Endodermal cell (in vitro differentiated cells): Measurements from ENCODE around the gene C14orf93. TPM values are rescaled to one million over a fixed set of nuclear protein-coding genes. Genes with fewer than 3 reads are reported as not detected.

Experiments
- DNase-seq: peaks from one replicate; pipeline ENCODE4 v3.0.0-alpha.2; 2017
- H3K27ac ChIP-seq: 2 replicates; pipeline ENCODE4 v1.5.1; 2013; ENCODE audit warnings: mild to moderate bottlenecking, low read depth, low read length, moderate library complexity
- H3K27me3 ChIP-seq: 2 replicates; pipeline ENCODE4 v1.6.1; 2013; ENCODE audit warnings: mild to moderate bottlenecking, low read length, moderate library complexity; ENCODE audit not compliant: insufficient read depth, control insufficient read depth, poor library complexity, severe bottlenecking
- H3K36me3 ChIP-seq: 2 replicates; pipeline ENCODE4 v1.7.0; 2013; ENCODE audit warnings: mild to moderate bottlenecking, low read length, moderate library complexity; ENCODE audit not compliant: control insufficient read depth, insufficient read depth
- H3K4me1 ChIP-seq: one replicate; pipeline ENCODE4 v1.7.0; 2013; ENCODE audit warnings: low read length; ENCODE audit not compliant: control insufficient read depth, insufficient read depth
- H3K4me3 ChIP-seq: 2 replicates; pipeline ENCODE4 v1.5.1; 2013; ENCODE audit warnings: mild to moderate bottlenecking, low read length, moderate library complexity
- H3K9ac ChIP-seq: 2 replicates; pipeline ENCODE4 v1.6.1; 2013; ENCODE audit warnings: mild to moderate bottlenecking, low read length, moderate library complexity; ENCODE audit not compliant: poor library complexity, severe bottlenecking; ENCODE audit errors: extremely low read depth
- H3K9me3 ChIP-seq: 2 replicates; pipeline ENCODE4 v1.6.1; 2013; ENCODE audit warnings: mild to moderate bottlenecking, low read length, moderate library complexity; ENCODE audit not compliant: control insufficient read depth
- H3K27ac Mint-ChIP-seq: 2 replicates; pipeline ENCODE4 v1.8.0; 2020; ENCODE audit warnings: mixed read lengths
- H3K27me3 Mint-ChIP-seq: 2 replicates; pipeline ENCODE4 v1.8.0; 2021; ENCODE audit warnings: mild to moderate bottlenecking, mixed read lengths; ENCODE audit not compliant: insufficient read depth
- H3K36me3 Mint-ChIP-seq: 2 replicates; pipeline ENCODE4 v1.8.0; 2020; ENCODE audit warnings: low read depth, mixed read lengths
- H3K4me1 Mint-ChIP-seq: 2 replicates; pipeline ENCODE4 v1.8.0; 2020; ENCODE audit warnings: mixed read lengths
- H3K4me3 Mint-ChIP-seq: 2 replicates; pipeline ENCODE4 v1.8.0; 2020; ENCODE audit warnings: mild to moderate bottlenecking, moderate library complexity, mixed read lengths
- H3K9me3 Mint-ChIP-seq: 2 replicates; pipeline ENCODE4 v1.8.0; 2020; ENCODE audit warnings: mild to moderate bottlenecking, mixed read lengths
- WGBS, 2 experiments: methylation state at CpG; one replicate each; pipeline versions ENCODE4 v1.1.5 to v1.1.7; 2013; ENCODE audit warnings: missing lambda C conversion rate in 2 of 2, mixed read lengths in 1 of 2; ENCODE audit not compliant: insufficient coverage in 1 of 2, insufficient read length in 1 of 2; 5-methylcytosine and 5-hydroxymethylcytosine counted together
- total RNA-seq, 2 donors: library from RNA; stranded (reverse); fragmentation: NEBNext Ultra II Directional in 1 of 2; extraction: Animal tissue kit (Norgen Biotek cat#: 25700) in 1 of 2; gene quantifications; 2 replicates in 1 of 2; 3 replicates in 1 of 2; pipeline ENCODE4 v1.2.1, GENCODE V29; 2021
- TF ChIP-seq, protein P1 (sequence below): fragments of 200-600 bp; sonication (generic); conservative IDR thresholded peaks from 2 replicates; pipeline ENCODE4 v1.5.0; 2021; ENCODE audit warnings: antibody characterized with exemption, mild to moderate bottlenecking

C14orf93 gene
- total RNA-seq, 2 donors from 2014 or later, result 7.0 to 9.4 TPM

DNA sequence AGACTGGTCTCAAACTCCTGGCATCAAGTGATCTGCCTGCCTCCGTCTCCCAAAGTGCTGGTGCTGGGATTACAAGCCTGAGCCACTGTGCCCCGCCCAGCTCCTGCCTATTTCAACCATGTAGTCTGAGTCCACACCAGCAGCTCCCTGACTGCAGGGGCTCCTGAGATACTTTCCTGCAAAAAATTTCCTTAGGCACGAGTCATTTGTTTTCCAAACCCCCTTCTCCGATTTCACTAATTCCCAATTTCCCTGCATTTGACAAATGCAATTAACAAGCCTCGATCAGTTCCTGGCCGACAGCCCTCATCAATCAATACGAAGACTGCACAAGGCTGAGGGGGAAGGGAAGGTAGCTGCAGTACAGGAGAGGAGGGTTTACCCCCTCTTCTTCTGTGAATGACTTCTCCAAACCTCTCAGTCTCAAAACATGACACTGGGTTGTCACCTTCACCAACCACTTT, 14.7 kb upstream of the C14orf93 start:
- H3K4me1 ChIP-seq, result peaks cover 15% of the 10 kb centered on the region
- Mint-ChIP-seq H3K9me3 (no peaks in the 10 kb centered on the region), H3K27ac (peak overlapping the region; percentile 36), H3K27me3 (no peaks in the 10 kb centered on the region), H3K4me3 (no peak overlapping the region), H3K36me3 (peaks cover 38% of the 10 kb centered on the region), H3K4me1 (peaks cover 60% of the 10 kb centered on the region)
- no peak overlapping the region for H3K9ac ChIP-seq
- H3K36me3 ChIP-seq, result peaks cover 36% of the 10 kb centered on the region
- WGBS, 2 experiments, result 67 to 82% methylated on average over 5 to 7 of the region's 7 CpGs
- DNase-seq, result no peak
- no peaks in the 10 kb centered on the region for H3K27me3 ChIP-seq
- no peak overlapping the region for H3K4me3 ChIP-seq
- peak overlapping the region; percentile 74 for H3K27ac ChIP-seq
- H3K9me3 ChIP-seq, result no peaks in the 10 kb centered on the region
- TF ChIP-seq, protein P1, sequence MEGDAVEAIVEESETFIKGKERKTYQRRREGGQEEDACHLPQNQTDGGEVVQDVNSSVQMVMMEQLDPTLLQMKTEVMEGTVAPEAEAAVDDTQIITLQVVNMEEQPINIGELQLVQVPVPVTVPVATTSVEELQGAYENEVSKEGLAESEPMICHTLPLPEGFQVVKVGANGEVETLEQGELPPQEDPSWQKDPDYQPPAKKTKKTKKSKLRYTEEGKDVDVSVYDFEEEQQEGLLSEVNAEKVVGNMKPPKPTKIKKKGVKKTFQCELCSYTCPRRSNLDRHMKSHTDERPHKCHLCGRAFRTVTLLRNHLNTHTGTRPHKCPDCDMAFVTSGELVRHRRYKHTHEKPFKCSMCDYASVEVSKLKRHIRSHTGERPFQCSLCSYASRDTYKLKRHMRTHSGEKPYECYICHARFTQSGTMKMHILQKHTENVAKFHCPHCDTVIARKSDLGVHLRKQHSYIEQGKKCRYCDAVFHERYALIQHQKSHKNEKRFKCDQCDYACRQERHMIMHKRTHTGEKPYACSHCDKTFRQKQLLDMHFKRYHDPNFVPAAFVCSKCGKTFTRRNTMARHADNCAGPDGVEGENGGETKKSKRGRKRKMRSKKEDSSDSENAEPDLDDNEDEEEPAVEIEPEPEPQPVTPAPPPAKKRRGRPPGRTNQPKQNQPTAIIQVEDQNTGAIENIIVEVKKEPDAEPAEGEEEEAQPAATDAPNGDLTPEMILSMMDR, result no peak

DNA sequence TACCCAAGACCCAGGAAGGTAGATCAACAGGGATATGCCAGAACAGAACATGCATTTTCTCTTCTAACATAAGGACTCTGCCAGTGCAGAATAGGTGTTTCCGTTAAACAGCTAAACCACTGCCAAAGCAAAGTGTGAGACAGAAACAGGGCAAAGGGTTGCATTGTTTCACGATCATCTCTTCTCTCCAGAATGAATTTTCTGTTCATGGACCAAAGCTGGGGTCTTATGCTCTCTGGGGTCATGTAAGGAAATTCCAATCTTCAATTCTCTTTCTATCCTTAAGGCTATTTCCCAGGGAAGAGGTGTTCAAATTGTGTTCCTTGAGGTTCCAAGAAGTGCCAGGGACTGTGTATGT, 13.8 kb upstream of the C14orf93 start:
- Histone ChIP-seq H3K36me3 (peaks cover 28% of the 10 kb centered on the region), H3K9ac (no peak overlapping the region), H3K4me1 (peaks cover 15% of the 10 kb centered on the region), H3K27ac (peak overlapping the region; percentile 0), H3K4me3 (no peak overlapping the region), H3K27me3 (no peaks in the 10 kb centered on the region), H3K9me3 (no peaks in the 10 kb centered on the region)
- peaks cover 60% of the 10 kb centered on the region for H3K4me1 Mint-ChIP-seq
- no peaks in the 10 kb centered on the region for H3K27me3 Mint-ChIP-seq
- no peak overlapping the region for H3K27ac Mint-ChIP-seq
- 95 to 96% methylated on average over 2 of the region's 2 CpGs for WGBS, 2 experiments
- H3K9me3 Mint-ChIP-seq, result no peaks in the 10 kb centered on the region
- H3K36me3 Mint-ChIP-seq, result peaks cover 30% of the 10 kb centered on the region
- TF ChIP-seq, protein P1, result no peak
- DNase-seq, result no peak
- H3K4me3 Mint-ChIP-seq, result no peak overlapping the region

DNA sequence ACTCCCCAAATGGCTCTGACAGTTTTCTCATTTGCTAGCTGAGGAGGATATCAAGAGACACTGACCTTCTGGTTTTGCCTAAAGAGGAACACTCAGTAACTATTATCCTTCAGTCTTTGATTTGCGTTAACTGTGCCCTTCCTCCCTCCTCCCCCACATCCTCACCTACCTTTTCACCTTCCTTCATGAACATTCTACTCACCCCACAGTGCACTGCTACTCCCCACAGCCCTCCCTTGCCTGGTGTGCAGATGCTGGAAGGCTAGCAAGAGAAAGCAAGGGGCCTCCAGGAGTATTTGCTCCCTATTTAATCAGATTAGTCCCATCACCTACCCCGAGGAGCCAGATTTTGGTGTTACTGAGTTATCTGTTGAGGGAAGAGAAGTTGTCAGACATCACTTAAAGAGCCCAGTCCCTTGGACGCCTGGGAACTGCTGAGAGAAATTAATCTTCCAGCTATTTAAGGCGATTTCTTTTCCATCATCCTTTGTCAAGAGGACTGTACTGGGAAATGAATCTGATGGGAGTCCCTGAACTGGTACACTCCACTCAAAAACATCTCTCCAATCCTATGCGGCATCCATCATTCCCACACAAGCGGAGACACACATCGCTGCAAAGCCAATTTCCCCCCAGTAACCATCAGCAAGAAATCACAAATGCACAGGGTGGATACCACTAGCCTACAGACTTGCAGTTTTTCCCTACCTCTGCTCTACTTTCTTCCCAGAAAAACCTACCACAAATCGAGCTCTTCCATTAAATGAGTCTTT, 13.3 kb upstream of the C14orf93 start:
- H3K36me3 ChIP-seq, result peaks cover 22% of the 10 kb centered on the region
- no peaks in the 10 kb centered on the region for H3K9me3 ChIP-seq
- Mint-ChIP-seq H3K4me1 (peaks cover 57% of the 10 kb centered on the region), H3K27me3 (no peaks in the 10 kb centered on the region), H3K4me3 (no peak overlapping the region), H3K9me3 (no peaks in the 10 kb centered on the region), H3K27ac (peak overlapping the region; percentile 75), H3K36me3 (peaks cover 27% of the 10 kb centered on the region)
- H3K27ac ChIP-seq, result no peak overlapping the region
- H3K4me1 ChIP-seq, result peaks cover 15% of the 10 kb centered on the region
- TF ChIP-seq, protein P1, result no peak
- 67 to 93% methylated on average over 6 to 8 of the region's 8 CpGs for WGBS, 2 experiments
- no peak overlapping the region for H3K9ac ChIP-seq
- H3K4me3 ChIP-seq, result peak overlapping the region; percentile 24
- peak; percentile 56 for DNase-seq
- H3K27me3 ChIP-seq, result no peaks in the 10 kb centered on the region
